ENCODE results near the gene IFITM5.
"Not testable (repeated sequence)": the region's sequence is repeated elsewhere in the genome, so short reads cannot be mapped to it uniquely, and the experiment has no call there.

Gene IFITM5

DNA sequence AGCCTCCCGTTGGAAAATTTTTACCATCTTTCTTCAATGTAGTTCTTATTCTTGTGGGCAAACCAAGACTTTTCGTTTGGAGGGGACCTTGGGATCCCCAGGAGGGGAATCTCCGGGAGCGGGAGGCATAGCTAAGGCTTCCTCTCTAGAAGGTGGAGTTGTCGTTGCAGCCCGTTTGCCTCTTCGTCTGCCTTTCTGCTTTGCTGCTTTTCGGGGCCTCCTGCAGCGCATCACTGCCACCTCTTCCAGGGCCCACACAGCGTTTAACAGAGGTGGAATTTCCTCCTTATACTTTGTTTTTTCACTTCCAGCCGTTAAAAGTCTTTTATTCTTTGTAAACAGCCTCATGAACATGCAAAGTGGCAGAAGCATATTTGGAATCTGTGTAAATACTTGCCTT, 24.8 kb upstream of the IFITM5 start:
- TF ChIP-seq POLR2A (IDR thresholded peaks at IDR 0.05; ENCODE audit: low read depth, low read length): no peak
- DNase-seq (ENCODE audit: insufficient read length, low spot score) (no peak), FAIRE-seq (no peak)

DNA sequence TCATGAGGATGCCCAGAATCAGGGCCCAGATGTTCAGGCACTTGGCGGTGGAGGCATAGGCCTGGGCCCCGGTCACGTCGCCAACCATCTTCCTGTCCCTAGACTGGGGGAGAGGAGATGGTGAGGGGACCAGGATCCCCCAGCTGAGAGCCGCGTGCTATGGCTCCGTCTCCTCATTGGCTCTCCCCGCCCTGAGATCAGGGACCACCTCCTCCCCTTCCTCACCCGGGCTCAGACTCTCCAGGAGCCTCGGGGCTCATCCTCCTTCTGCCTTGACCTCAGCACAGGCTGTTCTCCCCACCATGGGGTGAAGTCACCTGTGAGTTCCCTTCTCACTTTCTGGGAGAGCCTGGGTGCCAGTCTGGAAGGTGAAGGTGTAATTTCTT, 20.6 kb upstream of the IFITM5 start:
- DNase-seq (ENCODE audit: insufficient read length, low spot score); FAIRE-seq: not testable (repeated sequence)

DNA sequence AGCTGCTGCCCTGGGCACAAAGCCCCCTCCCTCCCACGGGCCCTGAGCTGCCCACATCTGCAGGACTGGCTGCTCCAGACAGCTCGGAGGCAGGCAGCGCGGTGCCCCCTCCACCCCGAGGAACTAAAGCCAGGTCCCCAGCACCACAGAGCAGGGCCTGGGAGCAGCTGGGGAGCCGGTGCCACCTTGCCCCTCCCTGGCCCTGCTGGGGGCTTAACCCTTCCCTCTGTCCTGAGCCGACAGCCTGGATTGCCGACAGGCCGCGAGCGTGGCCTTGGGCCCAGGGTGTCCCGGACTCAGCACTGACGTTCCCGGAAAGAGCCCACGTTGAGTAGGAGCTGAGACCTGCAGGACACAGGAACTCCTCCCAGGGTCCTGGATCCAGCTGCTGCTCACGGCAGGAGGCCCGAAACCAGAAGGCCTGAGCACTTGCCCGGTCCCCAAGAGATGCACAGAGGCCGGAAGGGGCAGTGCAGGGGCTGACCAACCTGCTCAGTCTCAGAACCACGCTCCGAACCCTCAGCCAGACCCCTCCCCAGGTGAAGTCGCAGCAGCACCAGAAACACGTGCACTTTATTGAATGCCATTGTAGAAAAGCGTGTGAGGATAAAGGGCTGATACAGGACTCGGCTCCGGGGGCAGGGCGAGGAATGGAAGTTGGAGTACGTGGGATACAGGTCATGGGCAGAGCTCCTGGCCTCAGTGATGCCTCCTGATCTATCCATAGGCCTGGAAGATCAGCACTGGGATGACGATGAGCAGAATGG, 20.0 kb upstream of the IFITM5 start:
- 0 out of 2 replicates have a peak, but pooled peaks have one; percentile 6 for TF ChIP-seq POLR2A (IDR thresholded peaks at IDR 0.05; ENCODE audit: low read depth, low read length)
- not testable (repeated sequence) for FAIRE-seq; DNase-seq (ENCODE audit: insufficient read length, low spot score)

GRCh38 chr11:318405-319120, 19.2 kb upstream of the IFITM5 start:
- not testable (repeated sequence) for DNase-seq (ENCODE audit: insufficient read length, low spot score); FAIRE-seq

- DNase-seq (ENCODE audit: insufficient read length, low spot score); FAIRE-seq: not testable (repeated sequence)
These were observed 18.5 kb upstream of the IFITM5 start for GRCh38 chr11:317668-318404.

DNA sequence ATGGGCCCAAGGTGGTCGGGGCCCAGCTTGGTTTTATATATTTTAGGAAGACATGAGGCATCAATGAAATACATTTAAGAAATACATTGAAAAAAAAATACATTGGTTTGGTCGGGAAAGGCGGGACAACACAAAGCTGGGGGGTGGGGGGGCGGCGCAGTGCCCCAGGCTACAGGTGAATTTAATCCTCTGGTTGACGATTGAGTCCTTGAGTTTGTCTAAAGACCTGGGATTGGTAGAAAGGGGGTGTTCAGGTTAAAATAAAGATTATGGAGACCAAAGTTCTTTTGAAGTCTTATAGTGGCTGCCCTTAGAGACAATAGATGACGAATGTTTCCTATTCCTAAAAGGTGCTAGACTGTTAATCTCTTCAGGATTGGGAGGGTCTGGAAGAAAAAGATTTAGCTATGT, 17.6 kb upstream of the IFITM5 start:
- FAIRE-seq (no peak), DNase-seq (ENCODE audit: insufficient read length, low spot score) (no peak)
- TF ChIP-seq POLR2A (IDR thresholded peaks at IDR 0.05; ENCODE audit: low read depth, low read length): no peak

DNA sequence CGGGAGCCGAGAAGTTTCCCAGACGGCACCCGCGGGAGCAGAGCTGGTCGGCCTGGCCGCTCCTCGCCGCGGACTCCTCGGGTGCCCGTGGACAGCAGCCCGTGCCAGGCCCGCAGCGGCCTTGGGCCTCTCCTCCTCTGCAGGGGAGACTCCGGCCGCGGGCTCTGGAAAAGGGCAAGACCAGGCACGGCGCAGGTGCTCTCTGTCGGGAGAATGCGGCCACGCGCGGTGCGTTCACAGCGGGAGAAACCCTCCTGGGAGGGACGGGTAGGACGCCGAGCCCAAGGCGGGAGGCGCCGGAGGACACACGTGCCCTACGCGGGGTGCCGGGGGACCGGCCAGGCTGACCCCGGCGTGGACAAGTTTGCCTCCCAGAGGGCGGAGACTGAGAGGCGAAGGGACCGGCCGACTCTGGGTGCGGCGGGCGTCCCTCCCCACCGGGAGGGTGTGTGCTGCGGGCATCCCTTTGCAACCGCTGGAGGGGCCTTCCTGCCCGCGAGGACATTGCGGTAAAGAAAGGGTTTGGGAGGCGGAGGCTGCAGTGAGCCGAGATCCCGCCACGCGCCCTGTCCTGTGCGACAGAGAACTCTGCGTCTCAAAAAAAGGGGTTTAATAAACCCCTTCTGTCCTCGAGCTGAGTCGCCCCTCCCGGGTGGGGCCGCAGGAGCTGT, 16.8 kb upstream of the IFITM5 start:
- DNase-seq (ENCODE audit: insufficient read length, low spot score): no peak
- no peak for TF ChIP-seq POLR2A (IDR thresholded peaks at IDR 0.05; ENCODE audit: low read depth, low read length)
- FAIRE-seq: no peak

DNA sequence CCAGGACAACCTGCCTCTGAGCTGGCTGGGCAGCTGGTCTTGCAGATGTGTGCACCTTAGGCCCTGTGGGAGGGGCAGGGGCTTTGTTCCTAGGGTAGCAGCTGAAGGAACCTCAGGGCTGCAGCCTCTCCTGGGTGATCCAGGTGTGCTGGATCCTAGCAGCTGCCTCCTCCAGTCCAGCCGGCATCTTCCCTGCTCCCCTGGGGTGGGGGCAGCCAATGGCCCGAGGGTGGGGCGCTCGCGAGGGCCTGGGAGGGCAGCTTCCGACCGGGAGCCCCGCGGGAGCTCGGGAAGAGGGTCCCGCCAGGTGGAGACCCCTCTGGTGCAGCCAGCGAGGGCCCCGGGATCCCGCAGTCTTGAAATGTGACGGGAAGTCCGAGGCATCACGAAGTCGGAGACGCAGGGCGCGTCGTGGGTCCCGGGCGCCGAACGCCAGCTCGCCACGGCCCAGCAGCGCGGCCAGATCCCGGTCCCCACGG, 16.2 kb upstream of the IFITM5 start:
- TF ChIP-seq POLR2A (IDR thresholded peaks at IDR 0.05; ENCODE audit: low read depth, low read length): no peak
- FAIRE-seq (no peak), DNase-seq (ENCODE audit: insufficient read length, low spot score) (no peak)

GRCh38 chr11:315051-315481, 15.7 kb upstream of the IFITM5 start:
- TF ChIP-seq POLR2A (IDR thresholded peaks at IDR 0.05; ENCODE audit: low read depth, low read length): no peak
- FAIRE-seq: no peak
- DNase-seq (ENCODE audit: insufficient read length, low spot score): no peak

DNA sequence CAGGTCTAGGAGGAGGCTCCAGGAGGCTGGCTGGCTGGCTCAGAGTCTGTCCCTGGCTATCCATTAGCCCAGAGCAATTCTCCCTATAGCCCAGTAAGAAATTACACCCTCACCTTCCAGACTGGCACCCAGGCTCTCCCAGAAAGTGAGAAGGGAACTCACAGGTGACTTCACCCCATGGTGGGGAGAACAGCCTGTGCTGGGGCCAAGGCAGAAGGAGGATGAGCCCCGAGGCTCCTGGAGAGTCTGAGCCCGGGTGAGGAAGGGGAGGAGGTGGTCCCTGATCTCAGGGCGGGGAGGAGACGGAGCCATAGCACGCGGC, 15.2 kb upstream of the IFITM5 start:
- DNase-seq (ENCODE audit: insufficient read length, low spot score); FAIRE-seq: not testable (repeated sequence)

- DNase-seq (ENCODE audit: insufficient read length, low spot score) (no peak), FAIRE-seq (no peak)
- TF ChIP-seq POLR2A (IDR thresholded peaks at IDR 0.05; ENCODE audit: low read depth, low read length): no peak
These were observed 14.6 kb upstream of the IFITM5 start, which contains the start of gene IFITM1 for GRCh38 chr11:313787-314553. TSS of gene IFITM1 (plus strand) at chr11:314040. CDS start at chr11:314171, 131 bp downstream.

DNA sequence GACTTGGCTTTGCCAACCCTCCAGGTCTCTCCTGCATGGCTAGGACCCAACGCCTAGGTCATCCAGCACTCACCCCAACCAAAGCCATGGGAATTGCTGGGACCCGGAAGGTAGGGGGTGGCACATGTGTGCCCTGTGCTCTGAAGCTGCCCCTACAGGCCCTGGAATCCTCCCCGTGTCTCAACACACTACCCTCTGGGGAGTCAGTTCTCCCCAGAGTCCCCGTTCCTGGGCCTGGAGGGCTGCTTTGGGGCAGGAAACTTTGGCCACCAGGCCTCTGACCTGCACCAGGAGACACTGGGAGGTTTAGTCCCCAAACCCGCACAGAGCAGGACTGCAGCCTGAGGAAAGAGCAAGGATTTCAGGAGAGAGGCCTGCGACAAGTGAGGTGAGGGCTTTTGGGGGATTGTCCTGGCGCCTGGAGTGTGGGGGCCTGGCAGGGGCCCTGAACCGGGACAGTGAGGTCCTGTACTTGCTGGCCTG, 14.0 kb upstream of the IFITM5 start:
- no peak for TF ChIP-seq POLR2A (IDR thresholded peaks at IDR 0.05; ENCODE audit: low read depth, low read length)
- DNase-seq (ENCODE audit: insufficient read length, low spot score) (no peak), FAIRE-seq (no peak)
